ENCODE measurements around the gene CNR1.
A peak's percentile ranks its signal among the peaks of the same experiment; 100 is the strongest.

Gene CNR1

DNA sequence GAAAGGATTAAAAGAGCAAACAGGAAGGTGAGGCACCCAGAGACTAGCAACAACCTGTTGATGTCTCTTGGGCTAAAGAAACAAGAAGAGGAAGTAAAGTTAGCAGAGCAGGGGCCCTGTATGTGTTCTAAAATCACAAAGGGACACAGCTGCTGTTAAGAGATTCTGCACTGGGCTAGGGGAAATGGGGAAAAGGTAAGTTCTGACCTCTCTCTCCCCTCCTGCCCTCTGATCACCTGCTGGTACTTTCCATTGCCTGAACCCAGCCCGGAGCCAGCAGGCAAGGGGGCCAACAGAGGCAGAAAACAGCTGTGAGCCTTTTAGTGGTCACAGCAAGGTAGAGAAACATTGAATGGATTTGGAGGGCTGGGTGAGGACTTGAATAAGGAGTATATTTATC is 13.5 kb upstream of the CNR1 start:
- H3K4me3 ChIP-seq (ENCODE audit: low read length) = no peak overlapping the region
- TF ChIP-seq CTCF (IDR thresholded peaks at IDR 0.05; ENCODE audit: insufficient read depth, low read depth, low read length, missing control alignments) = no peak
- no peak for DNase-seq (ENCODE audit: low read depth)

GRCh38 chr6:88177961-88178464 is 11.9 kb upstream of the CNR1 start:
- DNase-seq (ENCODE audit: low read depth) = peak; percentile 13
- H3K4me3 ChIP-seq (ENCODE audit: low read length) = no peak overlapping the region
- no peak for TF ChIP-seq CTCF (IDR thresholded peaks at IDR 0.05; ENCODE audit: insufficient read depth, low read depth, low read length, missing control alignments)

- H3K4me3 ChIP-seq (ENCODE audit: low read length) = no peak overlapping the region
- no peak for TF ChIP-seq CTCF (IDR thresholded peaks at IDR 0.05; ENCODE audit: insufficient read depth, low read depth, low read length, missing control alignments)
- no peak for DNase-seq (ENCODE audit: low read depth)
These were observed 8.8 kb upstream of the CNR1 start for GRCh38 chr6:88174906-88175305.

DNA sequence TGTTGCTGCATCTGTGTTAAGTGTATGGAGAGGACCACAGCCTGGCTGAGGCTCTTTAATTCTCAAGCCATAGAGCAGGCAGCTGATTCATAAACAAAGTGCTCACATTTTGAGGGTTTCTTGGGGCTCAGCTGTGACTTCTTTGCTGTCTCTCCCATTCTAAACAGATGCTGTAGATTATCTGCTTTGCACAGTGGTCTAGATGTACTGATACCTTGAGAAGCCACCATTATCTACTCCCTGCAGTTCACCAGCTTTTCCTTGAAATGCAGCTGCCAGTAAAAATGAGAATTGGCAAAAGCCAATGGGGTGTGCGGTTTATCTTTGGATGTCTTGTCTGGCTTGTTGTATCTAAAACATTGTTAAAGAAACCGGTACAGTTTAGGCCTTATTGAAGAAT is 5.2 kb upstream of the CNR1 start:
- TF ChIP-seq CTCF (IDR thresholded peaks at IDR 0.05; ENCODE audit: insufficient read depth, low read depth, low read length, missing control alignments) = no peak
- no peak overlapping the region for H3K4me3 ChIP-seq (ENCODE audit: low read length)

DNA sequence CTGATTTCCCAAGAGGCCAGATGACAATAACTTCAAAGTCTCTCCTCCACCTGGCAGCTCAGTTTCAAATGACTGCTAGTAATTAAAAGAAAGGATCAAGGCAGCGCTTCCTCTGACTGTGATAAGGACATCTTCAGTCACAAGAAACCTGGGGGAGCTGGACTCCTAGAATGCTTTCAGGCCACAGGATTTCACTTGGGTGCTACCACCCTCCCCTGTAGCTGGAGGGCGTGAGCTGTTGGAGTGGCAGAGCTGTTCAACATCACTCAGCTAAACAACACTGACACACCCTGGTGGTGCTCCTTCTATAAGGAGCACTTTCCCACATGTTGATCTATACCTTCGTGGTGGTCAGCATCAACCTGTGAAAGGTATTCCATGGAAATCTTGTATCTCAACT is 2.2 kb upstream of the CNR1 start:
- DNase-seq (ENCODE audit: low read depth) = no peak
- no peak overlapping the region for H3K4me3 ChIP-seq (ENCODE audit: low read length)
- TF ChIP-seq CTCF (IDR thresholded peaks at IDR 0.05; ENCODE audit: insufficient read depth, low read depth, low read length, missing control alignments) = no peak

More for the DNA sequence above, 5.2 kb upstream of the CNR1 start:
- no peak for DNase-seq (ENCODE audit: low read depth)

DNA sequence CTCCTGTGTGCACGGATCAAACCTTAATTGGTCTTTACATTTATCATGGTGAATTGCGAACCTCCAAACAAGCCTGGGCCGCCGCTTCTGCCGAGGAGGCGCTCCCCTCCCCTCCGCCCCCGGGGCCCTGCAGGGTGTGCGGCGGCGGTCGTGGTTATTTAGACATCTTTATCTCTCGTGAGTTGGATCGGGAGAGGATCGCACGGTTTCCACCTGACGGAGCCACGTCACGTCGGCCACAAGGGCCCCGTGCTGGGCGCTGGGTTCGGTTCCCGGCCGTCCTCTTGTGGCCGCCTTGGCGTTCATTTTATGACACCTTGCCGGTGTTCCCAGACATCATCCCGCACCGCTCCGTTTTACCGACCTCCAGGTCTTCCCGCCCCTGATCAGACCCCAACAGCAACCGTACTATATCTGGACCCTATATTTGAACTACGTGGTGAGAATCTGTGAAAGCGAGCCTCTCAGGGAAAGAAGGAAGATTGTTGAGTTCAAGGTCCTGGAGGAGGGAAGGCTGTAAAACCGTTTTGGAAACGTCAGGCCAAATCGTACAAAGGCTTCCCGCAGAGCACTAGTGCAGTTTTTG is 1.3 kb upstream of the CNR1 start:
- H3K4me3 ChIP-seq (ENCODE audit: low read length) = no peak overlapping the region
- DNase-seq (ENCODE audit: low read depth) = no peak
- TF ChIP-seq CTCF (IDR thresholded peaks at IDR 0.05; ENCODE audit: insufficient read depth, low read depth, low read length, missing control alignments) = no peak

Measured in epithelial cell of esophagus (primary cell).